Measurements from ENCODE around the gene APOBEC2.

Gene APOBEC2

DNA sequence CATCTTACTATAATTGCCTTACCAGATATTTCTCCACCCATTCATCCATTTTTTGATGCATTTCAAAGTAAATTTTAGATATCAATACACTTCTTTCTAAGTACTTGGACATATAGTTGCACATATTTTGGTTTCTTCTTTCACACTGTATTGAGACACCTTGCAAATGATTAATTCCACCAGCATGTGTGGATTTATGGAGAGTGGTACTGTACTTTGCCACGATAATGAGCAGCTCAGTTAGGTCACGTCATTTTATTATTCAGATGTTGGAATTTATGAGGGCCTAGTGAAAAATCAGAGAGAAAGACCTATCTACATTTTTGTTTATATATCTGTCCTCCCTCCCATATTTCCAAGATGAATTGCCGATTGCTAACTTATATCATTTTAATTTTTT, 25.1 kb downstream of the APOBEC2 start:
- Mint-ChIP-seq H3K27ac (no peak overlapping the region), H3K36me3 (ENCODE audit: low read depth) (peaks cover 74% of the 10 kb centered on the region), H3K9me3 (no peaks in the 10 kb centered on the region), H3K4me1 (ENCODE audit: low read depth) (peaks cover 81% of the 10 kb centered on the region), H3K4me3 (no peak overlapping the region), H3K27me3 (no peaks in the 10 kb centered on the region)

DNA sequence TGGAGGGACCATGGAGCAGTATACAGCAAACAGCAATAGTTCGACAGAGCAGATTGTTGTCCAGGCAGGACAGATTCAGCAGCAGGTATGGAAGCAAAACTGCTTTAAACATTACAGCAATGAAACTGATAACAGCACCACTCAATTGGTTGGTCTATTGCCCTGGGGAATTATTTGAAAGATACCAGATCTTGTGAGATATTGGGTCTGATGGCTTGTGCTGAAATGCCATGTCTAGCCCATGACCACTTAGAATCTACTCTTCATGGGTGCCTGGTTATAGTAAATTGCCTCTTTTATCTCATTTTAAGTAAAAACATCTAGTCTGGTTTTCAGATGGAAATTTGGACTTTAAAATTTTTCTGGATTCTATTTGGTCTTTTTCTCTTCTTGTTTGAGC, 26.1 kb downstream of the APOBEC2 start:
- Mint-ChIP-seq H3K4me1 (ENCODE audit: low read depth) (peaks cover 79% of the 10 kb centered on the region), H3K9me3 (no peaks in the 10 kb centered on the region), H3K36me3 (ENCODE audit: low read depth) (peaks cover 79% of the 10 kb centered on the region), H3K27me3 (no peaks in the 10 kb centered on the region), H3K27ac (peak overlapping the region; percentile 21), H3K4me3 (no peak overlapping the region)

DNA sequence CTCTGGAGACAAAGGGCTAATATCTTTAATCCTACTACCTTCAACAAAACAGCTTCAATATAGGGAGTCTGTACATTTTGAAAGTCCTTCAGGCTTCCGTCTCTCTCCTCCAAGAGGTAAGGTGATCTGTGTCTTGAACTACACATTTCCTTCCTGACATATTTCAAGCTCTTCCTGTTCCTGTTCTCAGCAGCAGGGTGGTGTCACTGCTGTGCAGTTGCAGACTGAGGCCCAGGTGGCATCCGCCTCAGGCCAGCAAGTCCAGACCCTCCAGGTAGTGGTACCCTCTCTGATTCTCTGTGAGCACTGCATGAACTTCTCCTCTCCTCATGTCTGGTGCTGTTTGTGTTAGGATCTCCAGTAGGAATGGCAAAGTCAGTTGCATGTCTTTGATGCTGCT, 27.6 kb downstream of the APOBEC2 start:
- Mint-ChIP-seq H3K4me3 (peak overlapping the region; percentile 17), H3K27me3 (no peaks in the 10 kb centered on the region), H3K36me3 (ENCODE audit: low read depth) (peaks cover 81% of the 10 kb centered on the region), H3K9me3 (no peaks in the 10 kb centered on the region), H3K27ac (peak overlapping the region; percentile 81), H3K4me1 (ENCODE audit: low read depth) (peaks cover 64% of the 10 kb centered on the region)

DNA sequence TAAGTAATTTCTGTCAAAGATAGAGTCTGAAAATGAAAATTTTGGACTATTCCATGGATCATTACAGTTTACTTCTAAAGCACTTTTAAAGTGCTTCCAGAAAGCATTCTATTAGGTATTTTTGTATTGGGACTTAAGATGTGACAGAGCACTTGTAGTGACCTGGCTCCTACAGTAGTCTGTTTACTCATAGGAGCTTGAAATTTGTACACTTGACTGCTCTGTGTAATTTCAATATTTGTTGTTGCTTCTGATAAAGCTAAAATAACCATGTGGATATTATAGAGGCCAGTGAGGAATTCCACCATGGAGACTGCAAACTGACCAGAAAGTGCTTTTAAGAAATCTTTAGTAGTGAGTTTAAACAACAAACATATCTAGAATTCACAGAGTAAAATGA, 30.1 kb downstream of the APOBEC2 start:
- H3K36me3 Mint-ChIP-seq (ENCODE audit: low read depth) = peaks cover 89% of the 10 kb centered on the region
- H3K27me3 Mint-ChIP-seq = no peaks in the 10 kb centered on the region
- no peak overlapping the region for H3K4me3 Mint-ChIP-seq
- no peak overlapping the region for H3K27ac Mint-ChIP-seq
- peaks cover 45% of the 10 kb centered on the region for H3K4me1 Mint-ChIP-seq (ENCODE audit: low read depth)
- H3K9me3 Mint-ChIP-seq = no peaks in the 10 kb centered on the region

DNA sequence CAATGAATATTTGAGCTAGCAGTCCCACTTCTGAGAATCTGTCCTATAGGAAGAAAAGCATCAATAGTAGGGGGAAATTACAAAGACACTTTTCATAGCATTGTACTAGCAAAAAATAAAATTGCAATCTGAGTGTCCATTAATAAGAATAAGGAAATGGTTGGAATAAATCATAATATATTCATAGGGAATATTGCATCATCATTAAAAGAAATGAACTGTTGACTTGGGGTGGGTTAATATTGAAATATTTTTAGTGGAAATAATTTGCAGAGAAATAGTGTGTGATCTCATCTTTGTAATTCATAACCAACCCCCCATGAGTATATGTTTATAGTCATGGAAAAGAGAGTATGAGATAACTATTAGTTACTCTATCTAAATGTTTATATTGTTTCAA, 32.2 kb downstream of the APOBEC2 start:
- H3K4me1 Mint-ChIP-seq (ENCODE audit: low read depth) = peaks cover 28% of the 10 kb centered on the region
- H3K9me3 Mint-ChIP-seq = no peaks in the 10 kb centered on the region
- H3K4me3 Mint-ChIP-seq = no peak overlapping the region
- no peaks in the 10 kb centered on the region for H3K27me3 Mint-ChIP-seq
- H3K36me3 Mint-ChIP-seq (ENCODE audit: low read depth) = peaks cover 83% of the 10 kb centered on the region
- no peak overlapping the region for H3K27ac Mint-ChIP-seq

DNA sequence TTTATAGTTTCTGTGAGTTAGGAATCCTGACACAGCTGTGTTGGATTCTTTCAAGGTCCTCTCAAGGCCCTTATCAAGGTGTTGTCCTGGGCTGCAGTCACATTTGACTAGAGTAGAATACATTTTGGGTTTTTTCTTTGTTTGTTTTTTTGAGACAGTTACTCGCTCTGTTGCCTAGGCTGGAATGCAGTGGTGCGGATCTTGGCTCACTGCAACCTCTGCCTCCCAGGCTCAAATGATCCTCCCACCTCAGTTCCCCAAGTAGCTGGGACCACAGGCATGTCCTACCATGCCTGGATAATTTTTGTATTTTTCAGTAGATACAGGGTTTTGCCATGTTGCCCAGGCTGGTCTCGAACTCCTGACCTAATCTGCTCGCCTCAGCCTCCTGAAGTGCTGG, 35.4 kb downstream of the APOBEC2 start:
- H3K9me3 Mint-ChIP-seq = no peaks in the 10 kb centered on the region
- H3K36me3 Mint-ChIP-seq (ENCODE audit: low read depth) = peaks cover 74% of the 10 kb centered on the region
- H3K27me3 Mint-ChIP-seq = no peaks in the 10 kb centered on the region
- no peak overlapping the region for H3K4me3 Mint-ChIP-seq
- no peak overlapping the region for H3K27ac Mint-ChIP-seq
- H3K4me1 Mint-ChIP-seq (ENCODE audit: low read depth) = peaks cover 4% of the 10 kb centered on the region

DNA sequence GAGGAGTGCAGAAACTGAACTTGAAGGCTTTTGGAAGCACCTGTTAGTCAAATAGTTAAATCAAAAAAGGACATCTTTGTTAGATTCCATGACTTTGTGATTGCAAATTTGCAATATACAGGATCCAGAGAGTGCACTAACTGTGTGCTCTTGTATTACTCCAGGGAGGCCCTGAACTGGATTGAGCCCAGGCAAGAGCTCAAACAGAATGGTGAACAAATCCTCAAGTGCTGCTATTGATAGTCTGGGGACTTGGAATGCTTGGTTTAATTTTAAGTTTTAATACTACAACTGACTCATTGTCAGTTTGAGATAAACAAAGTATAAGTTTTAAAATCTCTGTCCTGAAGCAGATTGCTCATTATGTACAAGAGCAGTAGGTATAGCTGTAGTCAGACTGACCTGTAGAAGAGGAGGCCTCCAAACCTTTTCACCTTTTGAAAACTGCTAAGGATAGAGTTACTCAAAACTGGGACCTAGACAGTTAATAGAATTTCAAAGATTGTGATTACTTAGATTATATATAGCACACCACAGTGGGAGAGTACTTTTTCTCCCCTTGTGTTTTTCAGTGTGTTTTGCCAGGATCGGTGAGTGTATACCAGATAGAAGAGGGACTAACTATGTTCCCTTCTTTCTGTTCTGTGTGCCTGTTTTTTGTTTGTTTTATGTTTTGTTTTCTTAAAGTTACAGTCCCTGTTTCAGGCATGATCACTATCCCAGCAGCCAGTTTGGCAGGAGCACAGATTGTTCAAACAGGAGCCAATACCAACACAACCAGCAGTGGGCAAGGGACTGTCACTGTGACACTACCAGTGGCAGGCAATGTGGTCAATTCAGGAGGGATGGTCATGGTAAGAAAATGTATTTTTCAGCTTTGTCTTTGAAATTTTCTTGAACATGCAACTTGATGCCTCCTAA, 38.1 kb downstream of the APOBEC2 start:
- Mint-ChIP-seq H3K4me1 (ENCODE audit: low read depth) (peaks cover under 1% of the 10 kb centered on the region), H3K9me3 (no peaks in the 10 kb centered on the region), H3K27me3 (no peaks in the 10 kb centered on the region), H3K36me3 (ENCODE audit: low read depth) (peaks cover 68% of the 10 kb centered on the region), H3K4me3 (no peak overlapping the region), H3K27ac (no peak overlapping the region)

DNA sequence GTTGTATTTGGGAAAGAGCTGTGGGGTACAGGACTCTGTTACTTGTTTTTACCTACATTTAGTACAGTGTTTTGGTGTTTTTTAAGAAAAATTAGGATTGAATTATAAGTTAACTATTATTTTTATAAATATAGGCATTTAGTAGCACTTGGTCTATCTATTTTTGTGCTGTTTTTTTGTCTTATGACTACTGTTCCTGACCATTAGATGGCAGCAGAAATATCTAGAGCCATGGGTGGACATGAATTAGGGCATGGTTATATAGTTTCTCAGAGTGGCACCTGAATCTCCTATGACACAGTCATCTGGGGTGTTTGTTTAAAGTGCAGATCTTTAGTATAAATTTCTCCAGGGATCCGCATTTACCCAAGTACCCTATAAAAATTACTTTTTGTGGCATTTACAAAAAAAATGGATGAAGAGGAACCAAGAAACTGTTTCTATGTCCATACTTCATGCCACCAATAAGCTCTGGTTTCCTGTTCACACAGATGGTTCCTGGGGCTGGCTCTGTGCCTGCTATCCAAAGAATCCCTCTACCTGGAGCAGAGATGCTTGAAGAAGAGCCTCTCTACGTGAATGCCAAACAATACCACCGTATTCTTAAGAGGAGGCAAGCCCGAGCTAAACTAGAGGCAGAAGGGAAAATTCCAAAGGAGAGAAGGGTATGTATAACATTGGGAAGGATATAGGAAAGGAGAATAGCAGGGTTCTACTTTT, 39.6 kb downstream of the APOBEC2 start:
- Mint-ChIP-seq H3K4me1 (ENCODE audit: low read depth) (no peaks in the 10 kb centered on the region), H3K27me3 (no peaks in the 10 kb centered on the region), H3K27ac (no peak overlapping the region), H3K4me3 (no peak overlapping the region), H3K9me3 (no peaks in the 10 kb centered on the region), H3K36me3 (ENCODE audit: low read depth) (peaks cover 71% of the 10 kb centered on the region)

DNA sequence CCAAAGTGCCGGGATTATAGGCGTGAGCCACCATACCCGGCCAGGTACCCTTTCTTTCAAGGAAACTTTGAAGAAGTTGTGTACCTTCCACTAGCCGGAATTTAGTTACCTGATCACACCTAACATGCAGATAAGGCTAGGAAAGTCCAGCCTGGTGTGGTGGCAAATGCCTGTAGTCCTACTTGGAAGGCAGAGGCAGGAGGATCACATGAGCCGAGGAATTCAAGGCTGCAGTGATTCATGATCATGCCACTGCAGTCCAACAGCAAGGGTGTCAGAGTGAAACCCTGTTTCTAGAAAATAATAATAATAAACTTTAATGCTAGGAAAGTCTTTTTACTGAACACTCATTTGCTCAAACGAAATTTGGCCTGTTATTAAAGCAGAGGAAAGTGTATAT, 40.7 kb downstream of the APOBEC2 start:
- Mint-ChIP-seq H3K4me3 (no peak overlapping the region), H3K9me3 (no peaks in the 10 kb centered on the region), H3K27me3 (no peaks in the 10 kb centered on the region), H3K27ac (no peak overlapping the region), H3K4me1 (ENCODE audit: low read depth) (peaks cover 4% of the 10 kb centered on the region), H3K36me3 (ENCODE audit: low read depth) (peaks cover 78% of the 10 kb centered on the region)

DNA sequence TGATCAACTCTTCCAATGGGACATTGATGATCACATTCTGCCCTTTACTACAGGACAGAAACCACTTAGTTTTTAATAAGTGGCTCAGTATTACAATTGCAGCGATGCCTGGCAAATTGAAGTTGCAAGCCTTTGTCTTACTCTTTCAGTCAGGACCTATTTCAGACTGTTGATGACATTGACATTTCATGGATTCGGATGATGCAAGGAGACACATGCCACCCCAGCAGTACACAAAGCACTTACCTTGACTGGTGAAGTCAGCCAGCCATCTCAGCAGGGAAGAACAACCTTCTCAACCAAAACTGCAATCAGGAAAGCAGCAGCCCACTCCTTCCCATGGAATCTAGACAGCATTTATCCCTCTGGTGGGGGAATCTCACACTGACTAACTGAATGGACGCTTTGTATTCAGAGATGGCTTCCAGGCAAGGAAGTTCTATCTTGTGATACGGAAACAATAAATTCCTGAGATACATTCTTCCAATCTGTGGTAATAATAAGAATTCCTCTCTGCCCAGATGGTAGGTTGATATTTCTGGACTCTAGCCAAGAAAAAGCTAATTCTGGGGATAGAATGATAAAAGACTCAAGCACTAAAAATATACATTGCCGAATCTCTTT, 44.6 kb downstream of the APOBEC2 start:
- peaks cover 78% of the 10 kb centered on the region for H3K36me3 Mint-ChIP-seq (ENCODE audit: low read depth)
- H3K9me3 Mint-ChIP-seq = no peaks in the 10 kb centered on the region
- peaks cover 17% of the 10 kb centered on the region for H3K4me1 Mint-ChIP-seq (ENCODE audit: low read depth)
- H3K27ac Mint-ChIP-seq = no peak overlapping the region
- no peaks in the 10 kb centered on the region for H3K27me3 Mint-ChIP-seq
- no peak overlapping the region for H3K4me3 Mint-ChIP-seq

DNA sequence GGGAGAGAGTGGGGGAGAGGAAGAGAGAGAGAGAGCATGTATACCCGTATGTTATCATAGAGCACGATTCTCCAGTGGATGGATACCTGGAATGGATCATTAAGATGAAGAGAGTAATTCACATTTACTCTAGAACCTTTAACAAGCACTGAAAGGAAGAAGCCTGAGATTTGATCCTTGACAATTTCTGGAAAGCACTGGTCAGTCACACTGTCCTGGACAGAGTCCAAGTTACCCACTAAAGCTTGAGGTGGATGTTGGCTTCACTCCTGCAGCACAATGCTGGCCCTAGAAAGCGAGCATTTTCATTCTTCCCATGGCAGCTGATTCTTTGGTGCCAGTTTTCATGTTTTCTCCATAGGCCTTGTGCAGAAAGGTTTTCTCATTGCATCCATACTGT, 45.4 kb downstream of the APOBEC2 start:
- Mint-ChIP-seq H3K4me3 (no peak overlapping the region), H3K27me3 (no peaks in the 10 kb centered on the region), H3K36me3 (ENCODE audit: low read depth) (peaks cover 74% of the 10 kb centered on the region), H3K27ac (no peak overlapping the region), H3K4me1 (ENCODE audit: low read depth) (peaks cover 17% of the 10 kb centered on the region), H3K9me3 (no peaks in the 10 kb centered on the region)

DNA sequence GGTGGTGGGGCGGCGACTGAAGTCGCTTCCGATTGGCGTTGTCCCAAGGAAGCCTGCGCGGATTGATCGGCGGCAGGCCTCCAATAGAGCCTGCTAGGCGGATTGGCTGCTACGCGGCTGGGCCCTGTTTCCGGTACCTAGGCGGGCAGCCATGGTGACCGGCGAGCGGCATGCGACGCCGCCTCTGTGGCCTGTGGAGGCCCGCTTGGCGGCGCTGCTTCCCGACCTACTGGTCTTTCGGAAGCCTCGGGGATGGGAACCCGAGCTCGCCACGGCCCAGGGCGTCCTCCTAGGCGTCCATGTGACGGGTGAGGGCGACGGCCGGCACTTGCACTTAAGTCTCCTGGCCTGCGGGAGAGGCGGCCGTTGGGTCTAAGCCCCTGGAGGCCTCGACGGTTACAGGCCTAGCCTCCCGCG, 47.9 kb downstream of the APOBEC2 start:
- Mint-ChIP-seq H3K9me3 (no peaks in the 10 kb centered on the region), H3K27me3 (no peaks in the 10 kb centered on the region), H3K4me3 (peak overlapping the region; percentile 45), H3K4me1 (ENCODE audit: low read depth) (peaks cover 17% of the 10 kb centered on the region), H3K27ac (no peak overlapping the region), H3K36me3 (ENCODE audit: low read depth) (peaks cover 58% of the 10 kb centered on the region)

DNA sequence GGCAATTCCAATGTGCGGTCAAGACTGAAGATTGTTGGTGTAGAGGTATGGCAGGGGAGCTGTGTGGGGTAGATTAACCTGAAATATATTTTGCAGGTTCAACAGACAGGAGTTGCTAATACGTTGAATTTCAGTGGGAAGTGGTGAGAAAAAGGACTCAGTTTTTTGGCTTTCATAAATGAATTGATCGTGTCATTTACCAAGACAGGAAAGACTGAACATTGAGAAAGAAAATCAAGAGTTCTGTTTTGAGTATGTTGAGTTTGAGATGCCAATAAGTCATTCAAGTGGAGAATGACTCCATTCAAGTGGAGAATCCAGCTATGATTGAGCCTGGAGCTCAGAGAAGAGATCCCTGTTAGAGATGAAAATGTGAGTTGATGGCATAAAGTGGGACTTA, 50.8 kb downstream of the APOBEC2 start:
- H3K27me3 Mint-ChIP-seq = no peaks in the 10 kb centered on the region
- H3K4me1 Mint-ChIP-seq (ENCODE audit: low read depth) = peaks cover 13% of the 10 kb centered on the region

DNA sequence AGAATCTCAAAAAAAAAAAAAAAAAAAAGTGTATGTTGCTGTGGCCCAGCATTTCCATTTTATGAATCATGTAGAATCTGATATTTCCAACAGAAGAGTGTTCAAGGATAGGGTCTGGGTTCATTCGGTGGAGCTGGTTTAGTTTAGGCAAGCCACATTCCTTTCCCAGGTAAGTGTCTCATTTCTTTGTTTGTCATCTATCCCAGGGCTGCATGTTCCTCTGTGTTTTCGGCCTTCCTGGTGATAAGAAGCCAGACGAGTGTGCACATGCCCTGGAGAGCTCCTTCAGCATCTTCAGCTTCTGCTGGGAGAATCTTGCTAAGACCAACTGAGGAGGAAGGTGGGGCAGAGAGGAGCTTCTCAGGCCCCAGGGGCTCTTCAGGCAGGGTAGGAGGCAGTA, 58.0 kb downstream of the APOBEC2 start:
- H3K9me3 Mint-ChIP-seq = no peaks in the 10 kb centered on the region
- no peaks in the 10 kb centered on the region for H3K36me3 Mint-ChIP-seq (ENCODE audit: low read depth)
- no peaks in the 10 kb centered on the region for H3K27me3 Mint-ChIP-seq
- no peaks in the 10 kb centered on the region for H3K4me1 Mint-ChIP-seq (ENCODE audit: low read depth)
- H3K27ac Mint-ChIP-seq = no peak overlapping the region
- H3K4me3 Mint-ChIP-seq = no peak overlapping the region

More for the DNA sequence above, 50.8 kb downstream of the APOBEC2 start:
- no peaks in the 10 kb centered on the region for H3K9me3 Mint-ChIP-seq
- H3K27ac Mint-ChIP-seq = no peak overlapping the region
- peaks cover 28% of the 10 kb centered on the region for H3K36me3 Mint-ChIP-seq (ENCODE audit: low read depth)
- no peak overlapping the region for H3K4me3 Mint-ChIP-seq
